ENCODE data around the gene RALB. TPM values are rescaled to one million over a fixed set of nuclear protein-coding genes. Genes with fewer than 3 reads are reported as not detected.

The RALB gene
- total RNA-seq, 2 donors from 2014 or later = 71.8 to 93.4 TPM

- H3K27ac ChIP-seq = no peak overlapping the region
- H3K4me3 ChIP-seq = no peak overlapping the region
- no peaks in the 10 kb centered on the region for H3K9me3 ChIP-seq
- H3K9ac ChIP-seq (ENCODE audit: low read depth in 2 of 2, low read length in 2 of 2) = no peak overlapping the region
- intact Hi-C loops (cut with DNase I) = no loop called here
- H3K4me1 ChIP-seq = no peaks in the 10 kb centered on the region
- H3K27me3 ChIP-seq = no peaks in the 10 kb centered on the region
- no peak for DNase-seq
- H3K36me3 ChIP-seq = no peaks in the 10 kb centered on the region
- TF ChIP-seq CTCF (IDR thresholded peaks at IDR 0.05) = no peak
These were observed 42.4 kb upstream of the RALB start for GRCh38 chr2:120210270-120210693.

- H3K9ac ChIP-seq (ENCODE audit: low read depth in 2 of 2, low read length in 2 of 2) = no peak overlapping the region
- no peak for TF ChIP-seq CTCF (IDR thresholded peaks at IDR 0.05)
- H3K4me3 ChIP-seq = no peak overlapping the region
- intact Hi-C loops (cut with DNase I) = no loop called here
- no peaks in the 10 kb centered on the region for H3K36me3 ChIP-seq
- no peaks in the 10 kb centered on the region for H3K9me3 ChIP-seq
- H3K4me1 ChIP-seq = no peaks in the 10 kb centered on the region
- no peak overlapping the region for H3K27ac ChIP-seq
- no peak for DNase-seq
- H3K27me3 ChIP-seq = no peaks in the 10 kb centered on the region
These were observed 34.5 kb upstream of the RALB start for GRCh38 chr2:120218181-120218580.

- intact Hi-C loops (cut with DNase I) = no loop called here
- TF ChIP-seq CTCF (IDR thresholded peaks at IDR 0.05) = no peak
- Histone ChIP-seq H3K27ac (no peak overlapping the region), H3K4me1 (peaks cover 4% of the 10 kb centered on the region), H3K4me3 (no peak overlapping the region), H3K9ac (ENCODE audit: low read depth in 2 of 2, low read length in 2 of 2) (no peak overlapping the region), H3K27me3 (no peaks in the 10 kb centered on the region), H3K9me3 (no peaks in the 10 kb centered on the region), H3K36me3 (no peaks in the 10 kb centered on the region)
- no peak for DNase-seq
These were observed 33.4 kb upstream of the RALB start for GRCh38 chr2:120219291-120219690.

GRCh38 chr2:120219766-120220165 is 32.9 kb upstream of the RALB start:
- TF ChIP-seq CTCF (IDR thresholded peaks at IDR 0.05) = no peak
- no peaks in the 10 kb centered on the region for H3K36me3 ChIP-seq
- DNase-seq = no peak
- intact Hi-C loops (cut with DNase I) = no loop called here
- no peaks in the 10 kb centered on the region for H3K27me3 ChIP-seq
- peaks cover 4% of the 10 kb centered on the region for H3K4me1 ChIP-seq
- H3K9me3 ChIP-seq = no peaks in the 10 kb centered on the region
- no peak overlapping the region for H3K4me3 ChIP-seq
- no peak overlapping the region for H3K27ac ChIP-seq
- H3K9ac ChIP-seq (ENCODE audit: low read depth in 2 of 2, low read length in 2 of 2) = no peak overlapping the region

- no peaks in the 10 kb centered on the region for H3K27me3 ChIP-seq
- intact Hi-C loops (cut with DNase I) = no loop called here
These were observed 31.9 kb upstream of the RALB start for GRCh38 chr2:120220756-120221155.

More at GRCh38 chr2:120220756-120221155, 31.9 kb upstream of the RALB start:
- H3K9me3 ChIP-seq = no peaks in the 10 kb centered on the region
- no peaks in the 10 kb centered on the region for H3K36me3 ChIP-seq
- H3K27ac ChIP-seq = no peak overlapping the region
- H3K9ac ChIP-seq (ENCODE audit: low read depth in 2 of 2, low read length in 2 of 2) = no peak overlapping the region
- peaks cover 4% of the 10 kb centered on the region for H3K4me1 ChIP-seq
- no peak for DNase-seq
- no peak for TF ChIP-seq CTCF (IDR thresholded peaks at IDR 0.05)
- no peak overlapping the region for H3K4me3 ChIP-seq
